A204.1 (cell line): Measurements from ENCODE around the gene LIN7C.
"Not testable (repeated sequence)": the region's sequence is repeated elsewhere in the genome, so short reads cannot be mapped to it uniquely, and the experiment has no call there.

ENCODE experiments used
- FAIRE-seq: peaks from 2 replicates; lab custom pipeline; 2012; peaks lifted over from hg19 to GRCh38; lab: Jason Lieb, UNC

The LIN7C gene

GRCh38 chr11:27468995-27469695, 37.4 kb downstream of the LIN7C start:
- FAIRE-seq: no peak

GRCh38 chr11:27468209-27468994, 38.2 kb downstream of the LIN7C start:
- FAIRE-seq: no peak

- FAIRE-seq: no peak
These were observed 39.2 kb downstream of the LIN7C start for GRCh38 chr11:27467181-27467913.

GRCh38 chr11:27466363-27466762, 40.2 kb downstream of the LIN7C start:
- FAIRE-seq: no peak

- no peak for FAIRE-seq
These were observed 40.9 kb downstream of the LIN7C start for GRCh38 chr11:27465629-27466028.

- no peak for FAIRE-seq
These were observed 41.7 kb downstream of the LIN7C start for GRCh38 chr11:27464909-27465308.

GRCh38 chr11:27464289-27464696, 42.3 kb downstream of the LIN7C start:
- no peak for FAIRE-seq

- FAIRE-seq: no peak
These were observed 44.0 kb downstream of the LIN7C start for GRCh38 chr11:27462543-27462942.

GRCh38 chr11:27460158-27460978, 46.2 kb downstream of the LIN7C start:
- FAIRE-seq: no peak

GRCh38 chr11:27459191-27459590, 47.4 kb downstream of the LIN7C start:
- FAIRE-seq: no peak

GRCh38 chr11:27458182-27458581, 48.4 kb downstream of the LIN7C start:
- no peak for FAIRE-seq

GRCh38 chr11:27456795-27457329, 49.7 kb downstream of the LIN7C start:
- FAIRE-seq: no peak

- no peak for FAIRE-seq
These were observed 50.3 kb downstream of the LIN7C start for GRCh38 chr11:27456140-27456794.

GRCh38 chr11:27455667-27456066, 50.9 kb downstream of the LIN7C start:
- no peak for FAIRE-seq

GRCh38 chr11:27453701-27454100, 52.9 kb downstream of the LIN7C start:
- no peak for FAIRE-seq

- FAIRE-seq: no peak
These were observed 54.4 kb downstream of the LIN7C start for GRCh38 chr11:27452147-27452546.

GRCh38 chr11:27451244-27451965, 55.2 kb downstream of the LIN7C start:
- FAIRE-seq: no peak

GRCh38 chr11:27448184-27448540, 58.4 kb downstream of the LIN7C start:
- not testable (repeated sequence) for FAIRE-seq

GRCh38 chr11:27447288-27448183, 59.0 kb downstream of the LIN7C start:
- FAIRE-seq: no peak

GRCh38 chr11:27445625-27446024, 60.9 kb downstream of the LIN7C start:
- no peak for FAIRE-seq
